ENCODE results near the gene TBCA.
"Not testable (repeated sequence)": the region's sequence is repeated elsewhere in the genome, so short reads cannot be mapped to it uniquely, and the experiment has no call there.

The TBCA gene

DNA sequence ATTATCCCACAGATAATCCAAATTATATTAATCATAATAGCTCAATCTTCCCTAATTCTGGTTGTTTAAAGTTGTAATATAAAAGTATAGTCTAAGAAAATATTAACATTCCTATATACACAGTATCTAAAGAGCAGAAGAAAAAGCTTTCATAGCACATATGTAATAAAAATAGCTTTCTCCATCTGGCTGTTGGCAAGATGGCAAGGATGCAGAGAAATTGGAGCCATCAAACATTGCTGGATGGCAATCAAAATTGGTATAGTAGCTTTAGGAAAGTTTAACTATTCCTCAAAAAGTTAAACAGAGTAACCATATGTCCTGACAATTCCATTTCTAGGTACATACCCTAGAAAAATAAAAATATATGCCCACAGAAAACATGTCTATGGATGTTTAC is 66.8 kb downstream of the TBCA start:
- no peak for DNase-seq (ENCODE audit: low spot score)

DNA sequence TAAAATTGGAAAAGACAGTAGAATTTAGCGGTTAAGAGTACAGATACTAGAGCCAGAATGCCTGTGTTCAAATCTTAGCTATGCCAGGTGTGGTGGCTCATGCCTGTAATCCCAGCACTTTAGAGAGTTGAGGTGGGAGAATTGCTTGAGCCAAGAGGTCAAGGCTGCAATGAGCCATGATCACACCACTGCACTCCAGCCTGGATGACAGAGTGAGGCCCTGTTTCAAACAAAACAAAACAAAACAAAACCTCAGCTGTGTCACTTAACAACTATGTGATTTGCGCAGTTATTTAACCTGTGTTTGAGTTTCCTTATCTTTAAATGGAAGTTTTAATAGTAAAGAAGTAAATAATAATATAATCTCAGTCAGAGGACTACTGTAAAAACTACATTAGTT is 68.3 kb downstream of the TBCA start:
- no peak for DNase-seq (ENCODE audit: low spot score)

DNA sequence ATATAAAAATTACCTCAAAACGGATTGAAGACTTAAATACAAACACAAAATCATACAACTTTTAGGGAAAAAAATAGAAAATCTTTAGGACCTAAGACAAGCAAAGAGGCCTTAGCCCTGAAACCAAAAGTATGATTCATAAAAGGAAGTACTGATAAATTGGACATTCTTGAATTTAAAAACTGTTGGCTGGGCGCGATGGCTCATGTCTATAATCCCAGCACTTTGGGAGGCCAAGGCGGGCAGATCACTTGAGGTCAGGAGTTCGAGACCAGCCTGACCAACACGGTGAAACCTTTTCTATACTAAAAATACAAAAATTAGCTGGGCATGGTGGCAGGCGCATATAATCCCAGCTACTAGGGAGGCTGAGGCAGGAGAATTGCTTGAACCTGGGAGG is 76.6 kb downstream of the TBCA start:
- not testable (repeated sequence) for DNase-seq (ENCODE audit: low spot score)

DNA sequence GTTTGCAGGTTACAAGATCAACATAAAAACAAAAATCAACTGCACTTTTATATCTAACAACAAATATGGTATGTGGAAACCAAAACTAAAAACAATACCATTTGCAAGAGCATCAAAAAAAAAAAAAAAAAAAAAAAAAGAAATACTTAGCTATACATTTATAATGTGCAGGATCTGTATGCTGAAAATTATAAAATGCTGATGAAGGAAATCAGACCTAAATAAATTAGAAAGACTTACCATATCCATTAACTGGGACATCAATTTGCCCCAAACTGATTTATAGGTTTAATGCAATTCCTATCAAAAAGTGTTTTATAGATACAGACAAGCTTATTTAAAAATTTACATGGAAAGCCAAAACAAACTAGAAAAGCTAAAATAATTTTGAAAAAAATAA is 77.2 kb downstream of the TBCA start:
- no peak for DNase-seq (ENCODE audit: low spot score)

DNA sequence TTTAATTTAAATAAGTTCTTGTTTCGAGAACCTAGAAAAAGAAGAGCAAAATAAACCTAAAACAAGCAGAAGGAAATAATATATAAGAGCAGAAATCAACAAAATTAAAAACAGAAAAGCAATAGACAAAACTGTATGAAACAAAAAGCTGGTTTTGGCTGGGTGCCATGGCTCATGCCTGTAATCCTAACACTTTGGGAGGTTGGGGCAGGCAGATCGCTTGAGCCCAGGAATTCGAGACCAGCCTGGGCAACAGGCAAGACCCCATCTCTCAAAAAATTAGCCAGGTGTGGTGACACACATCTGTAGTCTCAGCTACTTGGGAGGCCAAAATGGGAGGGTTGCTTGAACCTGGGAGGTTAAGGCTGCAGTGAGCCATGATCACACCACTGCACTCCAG is 78.4 kb downstream of the TBCA start:
- DNase-seq (ENCODE audit: low spot score) = no peak

DNA sequence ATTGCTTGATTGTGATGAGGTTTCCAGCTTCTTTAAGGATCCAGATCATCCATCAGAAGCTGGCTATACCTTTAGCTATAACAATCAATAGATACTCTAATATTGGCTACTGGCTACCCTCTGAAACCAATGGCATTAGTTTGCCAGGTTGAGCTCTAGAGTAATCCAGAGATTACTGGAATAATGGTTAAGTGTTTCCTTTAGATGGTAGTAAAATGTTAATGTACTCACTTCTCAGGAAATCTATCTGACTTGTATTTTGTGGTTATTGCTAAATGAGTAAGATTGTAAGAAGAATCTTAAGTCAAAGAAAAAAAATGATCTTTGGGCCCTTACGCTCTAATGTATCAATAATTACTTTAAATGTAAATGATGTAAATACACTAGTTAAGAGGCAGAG is 80.0 kb downstream of the TBCA start:
- DNase-seq (ENCODE audit: low spot score) = no peak

DNA sequence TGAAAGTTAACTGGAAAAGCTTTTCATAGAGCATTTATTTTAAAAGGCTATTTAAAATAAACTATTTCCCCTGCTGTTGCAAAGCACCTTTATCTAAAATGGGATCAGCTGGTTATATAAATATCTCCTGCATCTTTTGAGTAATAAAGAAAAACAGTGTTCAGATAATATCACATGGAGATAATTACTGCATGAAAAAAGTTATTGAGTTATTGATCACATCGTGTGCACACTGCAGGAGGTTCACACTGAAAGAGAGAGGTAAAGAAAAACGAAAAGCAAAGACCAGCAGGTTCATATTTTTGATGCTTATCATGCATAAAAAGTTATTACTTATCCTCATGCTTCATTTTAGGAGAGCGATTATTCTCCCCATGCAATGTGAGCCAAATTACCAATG is 82.2 kb downstream of the TBCA start:
- no peak for DNase-seq (ENCODE audit: low spot score)

DNA sequence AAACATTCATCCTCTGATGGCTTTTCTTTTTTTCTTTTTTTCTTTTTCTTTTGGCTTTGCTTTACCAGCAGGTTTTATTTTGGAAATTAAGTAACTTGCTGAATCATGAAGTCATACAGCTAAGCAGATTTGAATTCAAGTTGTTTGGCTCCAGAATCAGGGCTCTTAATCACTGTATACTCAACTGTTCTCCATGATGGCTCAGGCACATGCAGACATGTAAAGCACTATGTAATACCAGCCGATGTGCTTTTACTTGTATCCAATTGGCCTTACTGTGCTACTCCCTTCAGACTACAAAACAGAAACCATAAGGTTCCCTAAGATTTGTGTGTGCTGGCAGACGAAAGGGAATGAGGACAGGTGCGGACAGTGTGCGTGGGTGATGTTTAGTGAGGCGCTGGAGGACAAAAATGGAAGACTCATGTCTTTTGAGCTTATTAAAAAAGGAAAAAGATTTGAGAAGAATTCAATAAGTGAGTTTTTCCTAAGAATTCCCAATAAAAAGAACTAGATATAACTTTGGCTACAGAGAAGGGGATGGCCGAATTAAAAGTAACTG is 92.9 kb downstream of the TBCA start:
- no peak for DNase-seq (ENCODE audit: low spot score)

DNA sequence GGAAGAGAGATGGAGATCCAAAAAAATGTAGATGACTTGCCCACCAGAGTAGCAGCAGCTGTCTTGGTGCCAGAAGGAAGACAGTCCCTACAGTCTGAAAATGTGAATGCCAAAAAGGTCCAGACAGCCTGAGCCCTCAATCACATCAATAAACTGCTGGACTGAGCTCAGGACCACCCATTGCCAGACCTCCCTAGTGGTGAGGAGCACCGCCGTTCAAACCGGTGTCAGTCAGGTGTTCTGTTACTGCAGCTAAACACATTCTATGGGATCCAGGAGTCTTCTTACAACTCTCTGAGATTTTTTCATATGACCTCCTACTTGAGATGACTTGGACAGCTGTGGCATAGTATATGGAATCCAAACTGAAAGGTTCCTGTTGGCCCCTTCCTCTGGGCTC is 105.6 kb downstream of the TBCA start:
- DNase-seq (ENCODE audit: low spot score) = no peak

DNA sequence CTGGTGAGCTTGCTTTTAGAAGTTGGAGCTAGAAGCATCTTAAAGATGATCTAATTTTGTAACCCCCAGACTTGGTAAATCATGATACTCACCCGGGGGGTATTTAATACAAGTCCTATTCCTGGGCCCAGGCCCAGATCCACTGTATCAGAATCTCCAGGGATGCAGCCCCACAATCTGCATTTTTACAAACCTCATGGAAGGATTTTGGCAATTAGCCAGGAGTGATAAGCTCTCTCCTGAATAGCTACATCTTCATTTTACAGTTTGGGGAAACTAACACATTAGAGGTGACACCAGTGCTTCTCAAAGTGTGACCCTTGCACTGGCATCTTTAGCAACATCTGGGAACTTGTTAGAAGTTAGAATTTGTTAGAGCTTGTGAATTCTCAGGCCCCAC is 106.5 kb downstream of the TBCA start:
- DNase-seq (ENCODE audit: low spot score) = no peak

DNA sequence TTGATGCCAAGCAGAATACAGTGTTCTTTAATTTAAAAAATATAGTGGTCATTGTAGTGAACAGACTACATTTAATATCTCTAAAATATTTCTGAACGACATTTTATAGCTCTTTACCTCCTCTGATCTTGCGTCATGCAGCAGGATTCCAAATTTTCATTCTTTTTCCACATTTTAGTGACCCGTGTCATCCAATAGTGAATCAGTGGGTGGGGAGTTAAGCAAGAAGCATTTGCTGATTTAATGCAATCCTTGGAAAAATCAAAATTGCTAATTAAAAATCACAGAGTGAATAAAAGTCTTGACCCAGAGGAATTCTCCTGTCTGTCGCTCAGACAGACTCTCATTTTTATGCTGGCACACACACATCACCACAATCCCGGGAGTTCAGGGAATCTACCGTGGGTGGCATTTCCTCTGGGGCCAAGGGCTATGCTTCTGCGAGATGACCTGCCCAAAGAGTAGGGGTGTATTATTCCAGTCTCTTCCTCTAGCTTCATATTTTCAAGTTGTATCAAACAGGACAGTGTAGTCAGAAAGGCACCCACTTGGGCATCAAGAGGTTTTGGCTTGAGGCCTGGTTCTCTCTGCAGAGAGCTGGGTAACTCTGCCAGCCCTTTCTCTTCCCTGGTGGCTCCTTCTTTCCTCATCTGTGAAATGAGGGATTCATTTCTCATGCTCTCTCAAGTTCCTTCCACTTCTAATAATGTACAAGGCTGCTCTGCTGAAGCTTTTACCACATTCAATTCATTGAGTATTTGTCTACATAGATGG is 112.9 kb downstream of the TBCA start:
- DNase-seq (ENCODE audit: low spot score) = no peak

DNA sequence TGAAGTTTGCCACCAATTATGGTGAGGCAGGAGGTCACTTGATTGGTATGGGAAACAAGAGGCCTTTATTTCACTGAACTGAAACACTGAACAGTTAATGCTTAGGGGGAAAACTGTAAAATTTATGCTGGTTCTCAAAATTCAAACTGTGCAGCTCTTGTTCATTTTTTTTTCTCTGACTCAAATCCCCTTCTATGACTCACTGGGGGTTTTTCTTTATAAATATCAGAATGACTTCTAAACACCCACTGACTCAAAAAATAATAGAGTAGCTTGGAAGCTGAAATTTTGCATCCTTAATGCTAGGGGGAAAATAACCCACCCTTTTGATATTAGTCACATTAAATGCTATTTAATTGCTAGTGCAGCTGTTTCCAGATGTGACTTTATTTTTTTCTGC is 113.5 kb downstream of the TBCA start:
- DNase-seq (ENCODE audit: low spot score) = no peak

DNA sequence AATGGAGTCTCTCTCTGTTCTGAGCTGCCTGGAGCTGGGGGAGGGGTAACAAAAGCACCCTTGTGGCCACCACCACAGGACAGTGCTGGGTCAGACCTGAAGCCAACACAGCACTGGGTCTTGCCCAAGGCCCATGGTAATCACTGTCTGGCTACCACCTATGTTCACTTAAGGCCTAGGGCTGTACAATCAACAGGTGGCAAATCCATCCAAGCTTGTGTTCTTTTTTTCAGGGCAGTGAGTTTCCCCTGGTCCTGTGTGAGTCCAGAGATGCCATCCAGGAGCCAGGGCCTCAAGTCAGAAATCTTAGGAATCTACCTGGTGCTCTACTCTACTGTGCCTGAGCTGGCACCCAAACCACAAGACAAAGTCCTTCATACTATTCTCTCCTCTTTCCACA is 117.5 kb downstream of the TBCA start:
- no peak for DNase-seq (ENCODE audit: low spot score)

DNA sequence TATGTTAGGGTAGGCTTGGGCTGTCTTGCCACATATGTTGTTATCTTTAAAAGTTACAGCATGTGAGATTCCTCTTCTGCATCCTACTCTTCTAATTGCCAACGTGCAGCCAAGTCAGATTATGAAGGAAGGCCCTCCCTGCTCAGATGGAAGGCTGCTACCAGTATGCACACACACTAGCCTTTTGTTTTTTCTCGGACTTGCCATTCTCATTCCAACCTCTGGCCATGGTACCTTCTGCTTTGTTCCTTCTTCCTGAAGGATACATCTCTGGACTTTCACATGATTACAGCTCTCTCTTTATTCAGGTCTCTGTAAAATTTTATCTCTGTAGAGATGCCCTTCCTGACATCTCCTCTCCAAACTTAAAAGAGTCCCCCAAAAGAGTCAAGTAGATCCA is 124.8 kb downstream of the TBCA start:
- DNase-seq (ENCODE audit: low spot score) = no peak

DNA sequence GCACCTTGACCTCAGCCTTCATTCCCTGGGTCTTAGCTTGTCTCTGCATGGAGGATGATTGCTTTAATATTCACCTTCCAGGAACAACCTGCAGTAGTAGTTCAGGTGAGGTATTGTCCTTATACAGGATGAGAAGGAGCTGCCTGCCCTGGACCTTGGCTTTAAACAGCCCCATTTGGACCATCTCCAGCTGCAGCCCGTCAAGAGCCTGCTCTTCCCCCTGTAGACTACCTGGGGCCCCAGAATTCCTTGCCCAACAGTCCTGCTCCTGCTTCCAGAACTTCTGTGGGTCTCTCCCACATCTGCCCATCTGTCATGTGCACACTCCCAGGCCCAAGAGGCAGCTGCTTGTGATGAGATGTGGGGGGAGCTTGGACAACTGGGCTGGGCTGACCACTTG is 125.5 kb downstream of the TBCA start:
- DNase-seq (ENCODE audit: low spot score) = no peak

DNA sequence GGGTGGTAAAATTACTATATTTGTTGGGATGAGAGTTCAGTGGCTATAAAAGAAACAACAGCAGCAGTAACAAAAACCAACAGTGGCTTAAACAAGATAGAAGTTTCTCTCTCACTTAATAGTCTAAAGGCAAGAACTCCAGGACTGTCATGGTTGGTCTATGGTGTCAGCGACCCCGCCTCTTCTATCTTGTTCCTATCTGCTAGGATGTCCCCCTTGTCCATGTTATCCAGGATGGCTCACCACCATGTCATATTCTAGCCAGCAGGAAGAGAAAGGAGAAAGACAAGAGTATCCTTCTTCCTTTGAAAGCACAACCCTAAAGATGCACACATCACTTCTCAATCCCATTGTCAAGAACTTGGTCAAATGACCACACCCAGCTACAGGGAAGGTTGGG is 126.4 kb downstream of the TBCA start:
- no peak for DNase-seq (ENCODE audit: low spot score)

DNA sequence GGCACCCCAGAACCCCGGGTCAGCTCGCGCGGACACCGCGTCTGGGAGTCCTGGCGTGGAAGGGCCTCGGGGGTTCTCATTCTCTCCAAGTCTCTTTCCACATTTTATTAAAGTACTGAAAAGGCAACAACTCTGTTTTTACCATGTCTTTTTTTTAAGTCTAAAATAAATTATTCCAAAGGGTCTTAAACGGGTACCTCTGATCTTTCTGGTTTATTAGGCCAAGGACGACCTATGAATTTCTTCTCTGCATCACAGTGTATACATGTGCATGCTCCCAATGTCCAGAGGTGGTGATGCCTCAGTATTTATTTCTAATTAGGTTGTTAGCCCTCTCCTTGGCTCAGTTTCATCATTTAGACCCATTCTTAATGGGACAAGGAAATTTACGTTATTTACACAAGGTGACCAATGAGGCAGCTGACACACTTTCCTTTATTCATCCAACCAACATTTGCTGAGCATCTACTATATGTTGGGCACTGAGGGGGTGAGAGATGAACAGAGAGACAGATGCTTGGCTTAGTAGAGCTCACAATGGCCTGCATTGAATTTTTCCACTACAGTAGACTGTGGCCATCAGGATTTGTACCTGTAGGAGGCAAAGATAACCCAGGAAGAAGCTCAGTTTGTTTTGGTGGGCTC is 130.0 kb downstream of the TBCA start:
- DNase-seq (ENCODE audit: low spot score) = no peak

DNA sequence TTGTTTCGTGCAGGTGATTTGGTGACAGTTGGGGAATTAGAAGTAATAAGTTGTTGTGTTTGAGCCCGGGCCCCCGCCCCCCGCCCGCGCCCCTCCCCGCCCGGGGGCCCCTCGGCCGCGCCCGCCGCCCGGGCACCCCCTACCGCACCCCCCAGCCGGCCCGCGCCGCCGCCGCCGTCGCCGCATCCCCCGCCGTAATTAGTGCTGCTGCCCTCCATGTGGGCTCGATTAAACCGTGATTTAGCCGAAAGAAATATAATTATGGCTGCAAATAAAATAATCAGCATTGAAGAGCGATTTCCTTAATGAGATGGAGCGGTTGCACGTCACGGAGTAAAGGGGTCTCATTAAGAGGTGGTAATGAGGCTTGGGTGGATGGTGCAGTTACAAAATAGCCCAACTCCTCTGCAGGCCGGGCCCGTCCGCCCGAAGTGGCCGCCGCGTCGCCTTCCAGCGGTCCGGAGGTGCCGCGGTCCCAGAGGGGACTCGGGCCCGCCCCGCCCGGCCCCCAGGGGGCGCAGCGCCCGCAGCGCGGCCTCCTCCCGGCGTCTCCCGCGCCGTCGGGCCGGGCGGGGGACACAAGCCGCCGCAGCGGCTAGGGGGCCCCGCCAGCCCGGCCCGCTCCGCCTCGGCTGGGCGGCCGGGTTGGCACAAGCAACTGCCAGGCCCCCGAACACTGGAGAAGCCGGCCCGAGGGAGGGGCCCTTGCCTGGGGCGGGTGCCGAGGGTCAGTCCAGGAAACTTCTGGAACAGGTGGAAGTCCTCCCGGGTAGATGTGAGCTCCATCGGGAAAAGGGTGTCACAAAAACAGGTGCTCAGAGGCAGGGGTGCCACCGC is 130.8 kb downstream of the TBCA start:
- no peak for DNase-seq (ENCODE audit: low spot score)

DNA sequence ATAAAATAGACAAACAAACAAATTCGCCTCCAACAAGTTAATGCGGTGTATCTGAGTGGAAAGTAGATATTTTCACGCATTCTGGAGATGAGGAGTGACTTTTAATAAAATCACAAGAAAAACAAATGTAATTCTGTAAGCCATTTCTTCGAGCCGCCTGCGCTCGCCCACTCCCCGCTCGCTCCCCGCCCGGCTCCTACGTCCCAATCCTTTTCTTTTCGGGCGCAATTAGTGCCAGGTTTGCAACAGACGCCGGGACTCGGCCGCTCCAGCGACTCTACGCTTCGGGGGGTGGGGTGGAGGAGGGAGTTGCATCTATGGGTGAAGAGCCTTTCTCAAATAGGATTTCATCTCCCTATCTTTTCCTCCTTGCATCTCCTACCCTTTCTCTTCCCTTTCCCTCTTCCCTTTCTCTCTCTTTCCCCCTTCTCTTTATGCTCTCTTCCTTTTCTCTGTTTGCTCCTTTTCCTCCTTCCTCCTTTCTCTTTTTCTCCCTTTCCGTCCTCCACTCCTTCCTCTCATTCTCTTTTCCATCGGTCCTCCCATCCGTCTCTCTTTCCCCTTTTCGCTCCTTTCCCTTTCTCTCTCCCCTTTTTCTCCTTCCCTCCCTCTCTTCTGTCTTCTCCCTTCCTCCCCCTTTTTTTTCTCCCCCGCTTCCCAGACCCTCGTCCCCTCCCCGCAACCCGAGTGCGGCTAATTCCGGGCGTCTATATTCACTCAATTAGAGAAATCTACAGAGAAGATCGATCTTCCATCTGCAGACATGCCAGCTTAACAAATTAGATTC is 131.6 kb downstream of the TBCA start:
- DNase-seq (ENCODE audit: low spot score) = no peak

DNA sequence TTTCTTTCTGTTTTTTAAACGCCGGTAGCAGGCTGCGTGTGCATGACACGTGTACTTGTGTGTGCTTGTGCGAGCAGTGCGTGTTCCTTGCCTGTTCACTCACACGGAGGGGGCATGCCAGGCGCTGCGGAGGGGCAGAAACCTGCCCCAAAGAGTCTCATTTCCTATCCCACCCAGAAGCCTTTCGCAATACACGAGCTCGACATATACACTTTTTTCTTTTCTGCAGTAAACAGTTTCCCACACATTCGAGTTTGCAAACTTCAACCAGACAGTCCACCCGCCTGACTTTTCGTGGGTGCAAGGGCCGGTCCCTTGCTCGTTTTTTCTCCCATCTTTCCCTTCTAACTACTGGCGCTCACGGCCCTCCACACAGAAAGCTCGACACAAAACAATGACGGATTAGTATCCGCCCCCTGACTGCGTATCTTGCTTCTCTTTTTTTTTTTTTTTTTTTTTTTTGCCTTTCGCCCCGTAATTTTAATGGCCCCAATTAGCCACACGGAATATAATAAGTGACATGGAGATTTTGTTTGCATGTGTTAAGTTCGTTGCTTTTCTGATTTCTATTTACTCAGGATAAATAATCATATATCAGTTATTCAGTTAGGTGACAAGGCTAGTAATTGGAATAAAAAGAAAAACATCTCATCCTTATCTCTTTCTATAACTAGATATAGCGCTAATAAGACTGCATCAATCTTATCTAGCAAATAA is 132.3 kb downstream of the TBCA start:
- DNase-seq (ENCODE audit: low spot score) = no peak

Measured in CD4-positive, alpha-beta T cell treated with Interleukin-6 at 100 ng/mL for 8 hours (primary cell).